Left ventricle myocardium inferior (tissue), 1 donor: ENCODE results near the gene TWSG1. TPM values are rescaled to one million over a fixed set of nuclear protein-coding genes. Genes with fewer than 3 reads are reported as not detected.

Source experiments
- DNase-seq: peaks from one replicate; pipeline ENCODE4 v3.0.0-alpha.2; 2020
- H3K27ac ChIP-seq: fragments of 200-600 bp; replicated peaks from 2 replicates; pipeline ENCODE4 v1.8.0; 2021
- H3K27me3 ChIP-seq: fragments of 200-600 bp; 2 replicates; pipeline ENCODE4 v1.8.0; 2021; ENCODE audit warnings: low read depth
- H3K36me3 ChIP-seq: fragments of 200-600 bp; 2 replicates; pipeline ENCODE4 v1.8.0; 2021
- H3K4me1 ChIP-seq: fragments of 200-600 bp; 2 replicates; pipeline ENCODE4 v1.8.0; 2021
- H3K4me3 ChIP-seq: fragments of 200-600 bp; 2 replicates; pipeline ENCODE4 v1.8.0; 2021; ENCODE audit warnings: mild to moderate bottlenecking, moderate library complexity
- H3K9me3 ChIP-seq: fragments of 200-600 bp; replicated peaks from 2 replicates; pipeline ENCODE4 v1.8.0; 2021
- intact Hi-C: fragments of 100-400 bp; cut with micrococcal nuclease; formaldehyde crosslinking; loops from one replicate; pipeline ENCODE4 v1.11.0; 2022
- total RNA-seq: library from RNA; stranded (reverse); fragmentation: NEBNext Ultra II Directional; extraction: Animal tissue kit (Norgen Biotek cat#: 25700); gene quantifications from one replicate; pipeline ENCODE4 v1.2.1, GENCODE V29; 2021
- TF ChIP-seq, protein P1 (sequence below): fragments of 200-600 bp; IDR thresholded peaks from 2 replicates; pipeline ENCODE4 v1.8.0; 2021; ENCODE audit warnings: antibody characterized with exemption, mild to moderate bottlenecking, borderline replicate concordance
- donor health status: DM: no; HTN: yes; CAD: no; lungs with severe emphysema.

TWSG1 gene
- total RNA-seq, 1 donor from 2014 or later = 12.1 TPM

DNA sequence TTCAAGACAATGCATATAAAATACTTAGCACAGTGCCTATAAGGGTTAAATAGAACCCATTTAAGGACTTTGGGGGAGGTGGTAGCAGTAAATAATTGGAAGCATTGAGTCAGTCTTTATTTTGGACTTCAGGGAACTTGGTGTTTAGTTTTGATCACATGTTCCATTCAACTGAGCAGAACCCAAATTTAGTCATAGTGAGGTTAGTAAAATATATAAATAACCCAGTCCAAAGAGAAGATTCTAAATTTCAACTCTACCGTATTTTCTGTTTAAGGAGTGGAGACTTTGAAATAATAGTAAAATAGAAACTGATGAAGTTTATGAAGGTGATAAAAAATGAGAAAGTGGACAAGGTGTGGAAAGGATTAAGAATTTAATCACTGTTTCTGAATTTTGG is 19.7 kb downstream of the TWSG1 start:
- H3K27ac ChIP-seq = no peak overlapping the region
- no peak overlapping the region for H3K4me3 ChIP-seq
- H3K36me3 ChIP-seq = no peaks in the 10 kb centered on the region
- no peak for DNase-seq
- peaks cover 20% of the 10 kb centered on the region for H3K4me1 ChIP-seq
- intact Hi-C loops = no loop called here
- TF ChIP-seq, protein P1, sequence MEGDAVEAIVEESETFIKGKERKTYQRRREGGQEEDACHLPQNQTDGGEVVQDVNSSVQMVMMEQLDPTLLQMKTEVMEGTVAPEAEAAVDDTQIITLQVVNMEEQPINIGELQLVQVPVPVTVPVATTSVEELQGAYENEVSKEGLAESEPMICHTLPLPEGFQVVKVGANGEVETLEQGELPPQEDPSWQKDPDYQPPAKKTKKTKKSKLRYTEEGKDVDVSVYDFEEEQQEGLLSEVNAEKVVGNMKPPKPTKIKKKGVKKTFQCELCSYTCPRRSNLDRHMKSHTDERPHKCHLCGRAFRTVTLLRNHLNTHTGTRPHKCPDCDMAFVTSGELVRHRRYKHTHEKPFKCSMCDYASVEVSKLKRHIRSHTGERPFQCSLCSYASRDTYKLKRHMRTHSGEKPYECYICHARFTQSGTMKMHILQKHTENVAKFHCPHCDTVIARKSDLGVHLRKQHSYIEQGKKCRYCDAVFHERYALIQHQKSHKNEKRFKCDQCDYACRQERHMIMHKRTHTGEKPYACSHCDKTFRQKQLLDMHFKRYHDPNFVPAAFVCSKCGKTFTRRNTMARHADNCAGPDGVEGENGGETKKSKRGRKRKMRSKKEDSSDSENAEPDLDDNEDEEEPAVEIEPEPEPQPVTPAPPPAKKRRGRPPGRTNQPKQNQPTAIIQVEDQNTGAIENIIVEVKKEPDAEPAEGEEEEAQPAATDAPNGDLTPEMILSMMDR = no peak
- H3K9me3 ChIP-seq = no peaks in the 10 kb centered on the region
- H3K27me3 ChIP-seq = no peaks in the 10 kb centered on the region

DNA sequence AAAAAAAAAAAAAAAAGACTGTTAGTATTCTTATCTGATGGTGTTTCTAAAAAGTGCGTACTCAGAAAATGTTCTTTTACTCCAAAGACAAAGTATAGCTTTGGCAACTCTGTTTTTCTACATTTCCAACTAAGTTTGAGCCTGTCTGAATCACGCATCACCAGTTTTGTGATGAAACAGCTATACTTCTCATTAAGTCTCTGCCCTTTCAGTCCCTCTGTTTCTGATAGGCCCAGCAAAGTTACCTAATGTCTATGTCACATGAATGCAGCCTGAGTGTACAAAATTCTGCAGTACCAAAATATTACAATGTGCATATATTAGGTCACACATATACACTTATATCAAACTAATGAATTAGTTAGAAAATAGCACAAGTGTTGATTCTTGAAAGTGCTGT is 22.4 kb downstream of the TWSG1 start:
- peaks cover 20% of the 10 kb centered on the region for H3K4me1 ChIP-seq
- intact Hi-C loops = no loop called here
- DNase-seq = no peak
- H3K36me3 ChIP-seq = peaks cover 4% of the 10 kb centered on the region
- TF ChIP-seq, protein P1 = no peak
- no peak overlapping the region for H3K27ac ChIP-seq
- H3K9me3 ChIP-seq = no peaks in the 10 kb centered on the region
- H3K4me3 ChIP-seq = no peak overlapping the region
- H3K27me3 ChIP-seq = no peaks in the 10 kb centered on the region

DNA sequence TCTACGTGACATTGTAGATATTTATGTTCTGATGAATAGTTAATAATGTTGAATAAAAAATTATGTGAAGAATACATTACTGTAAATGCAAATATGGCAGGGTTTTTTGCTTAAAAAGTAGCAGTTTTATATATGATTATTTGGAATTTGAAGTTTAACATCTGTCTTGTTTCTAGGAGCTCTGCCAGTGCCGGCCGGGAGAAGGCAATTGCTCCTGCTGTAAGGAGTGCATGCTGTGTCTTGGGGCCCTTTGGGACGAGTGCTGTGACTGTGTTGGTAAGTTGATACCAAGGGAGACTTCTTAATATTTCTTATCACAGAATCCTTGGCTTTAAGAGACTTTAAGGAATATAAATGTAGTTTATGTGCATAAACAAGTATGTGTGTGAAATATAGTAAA is 25.2 kb downstream of the TWSG1 start:
- no peak for DNase-seq
- intact Hi-C loops = no loop called here
- Histone ChIP-seq H3K4me1 (peaks cover 12% of the 10 kb centered on the region), H3K4me3 (no peak overlapping the region), H3K9me3 (no peaks in the 10 kb centered on the region), H3K36me3 (peaks cover 4% of the 10 kb centered on the region), H3K27me3 (no peaks in the 10 kb centered on the region), H3K27ac (no peak overlapping the region)
- TF ChIP-seq, protein P1 = no peak

DNA sequence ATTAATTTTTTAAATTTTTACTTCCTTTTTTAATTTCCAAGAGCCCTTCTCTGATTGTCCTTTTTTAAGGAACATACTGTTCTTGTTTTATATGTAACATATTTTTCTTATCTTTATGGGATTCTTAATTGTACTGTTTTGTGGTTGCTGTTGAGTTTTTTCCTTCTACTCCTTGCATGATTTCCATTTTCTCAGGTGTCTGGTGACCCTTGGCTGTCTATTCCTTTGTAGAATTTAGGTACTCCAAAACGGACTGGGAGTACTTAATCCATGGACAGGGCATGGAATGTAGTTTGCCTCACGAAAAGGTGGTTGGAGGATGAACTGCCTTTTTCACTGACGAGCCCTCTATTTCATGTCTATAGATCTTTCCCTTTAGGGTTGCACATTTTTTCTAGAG is 26.6 kb downstream of the TWSG1 start:
- no peak overlapping the region for H3K27ac ChIP-seq
- DNase-seq = no peak
- no peaks in the 10 kb centered on the region for H3K4me1 ChIP-seq
- peaks cover 4% of the 10 kb centered on the region for H3K36me3 ChIP-seq
- TF ChIP-seq, protein P1 = no peak
- intact Hi-C loops = no loop called here
- H3K4me3 ChIP-seq = no peak overlapping the region
- no peaks in the 10 kb centered on the region for H3K27me3 ChIP-seq
- H3K9me3 ChIP-seq = no peaks in the 10 kb centered on the region

DNA sequence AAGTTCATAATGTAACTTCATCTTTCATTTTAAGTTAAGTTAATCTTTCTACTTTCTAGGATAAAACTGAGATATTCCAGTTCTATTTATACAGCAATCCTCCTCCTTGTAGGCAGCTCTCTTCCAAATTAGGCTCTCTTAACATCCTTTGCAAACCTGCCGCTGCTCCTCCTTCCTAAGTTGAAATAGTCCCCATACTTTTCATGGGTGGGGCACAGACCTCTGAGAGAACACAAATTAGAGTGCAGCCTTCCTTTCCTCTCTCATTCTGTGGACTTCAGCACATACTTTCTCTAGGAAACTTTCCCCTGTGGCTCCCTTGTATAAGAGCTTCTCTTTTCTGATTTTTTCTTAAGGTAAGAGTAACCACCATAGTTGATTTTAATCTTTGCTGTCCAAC is 28.3 kb downstream of the TWSG1 start:
- H3K9me3 ChIP-seq = no peaks in the 10 kb centered on the region
- H3K36me3 ChIP-seq = peaks cover 14% of the 10 kb centered on the region
- intact Hi-C loops = no loop called here
- H3K27ac ChIP-seq = no peak overlapping the region
- DNase-seq = no peak
- TF ChIP-seq, protein P1 = no peak
- H3K4me1 ChIP-seq = no peaks in the 10 kb centered on the region
- H3K4me3 ChIP-seq = no peak overlapping the region
- H3K27me3 ChIP-seq = no peaks in the 10 kb centered on the region

DNA sequence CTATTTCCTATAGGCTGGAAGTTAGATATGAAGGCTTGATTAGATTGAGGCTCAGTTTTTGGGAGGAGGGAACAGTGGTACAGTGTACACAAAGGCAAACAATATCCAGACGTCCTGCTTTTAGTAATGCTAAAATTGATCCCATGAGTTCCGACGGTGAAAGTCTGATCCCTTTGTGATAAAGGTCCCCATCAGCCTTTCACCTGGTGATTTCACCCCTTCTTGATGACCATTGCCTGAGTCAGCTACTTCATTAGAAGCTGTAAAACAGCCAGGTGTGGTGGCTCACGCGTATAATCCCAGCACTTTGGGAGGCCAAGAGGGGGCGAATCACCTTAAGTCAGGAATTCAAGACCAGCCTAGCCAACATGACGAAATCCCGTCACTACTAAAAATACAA is 29.7 kb downstream of the TWSG1 start:
- Histone ChIP-seq H3K9me3 (no peaks in the 10 kb centered on the region), H3K36me3 (peaks cover 21% of the 10 kb centered on the region), H3K4me1 (no peaks in the 10 kb centered on the region), H3K27me3 (no peaks in the 10 kb centered on the region), H3K27ac (no peak overlapping the region), H3K4me3 (no peak overlapping the region)
- intact Hi-C loops = no loop called here
- DNase-seq = no peak
- TF ChIP-seq, protein P1 = no peak
